Right lobe of liver (tissue), 4 donors: ENCODE data around the gene SH3GL3.

Source experiments
- POLR2A ChIP-seq: fragments of 450-650 bp; IDR thresholded peaks from one replicate; pipeline ENCODE4 v1.6.1; 2017; ENCODE audit warnings: antibody characterized with exemption, mild to moderate bottlenecking
- TF ChIP-seq, protein P1 (sequence below), 4 donors: fragments of 200-600 bp in 3 of 4; fragments of 450-650 bp in 1 of 4; IDR thresholded peaks; one replicate each; pipeline versions ENCODE4 v1.5.1 to v1.8.0; 2016 to 2022; ENCODE audit warnings: antibody characterized with exemption in 4 of 4, mild to moderate bottlenecking in 2 of 4
- donor health status: DM: no; HTN: no; CAD: no.
- donor health status: DM: no; HTN: no; CAD: no.
- donor health status: DM: no; HTN: yes; CAD: no.

DNA sequence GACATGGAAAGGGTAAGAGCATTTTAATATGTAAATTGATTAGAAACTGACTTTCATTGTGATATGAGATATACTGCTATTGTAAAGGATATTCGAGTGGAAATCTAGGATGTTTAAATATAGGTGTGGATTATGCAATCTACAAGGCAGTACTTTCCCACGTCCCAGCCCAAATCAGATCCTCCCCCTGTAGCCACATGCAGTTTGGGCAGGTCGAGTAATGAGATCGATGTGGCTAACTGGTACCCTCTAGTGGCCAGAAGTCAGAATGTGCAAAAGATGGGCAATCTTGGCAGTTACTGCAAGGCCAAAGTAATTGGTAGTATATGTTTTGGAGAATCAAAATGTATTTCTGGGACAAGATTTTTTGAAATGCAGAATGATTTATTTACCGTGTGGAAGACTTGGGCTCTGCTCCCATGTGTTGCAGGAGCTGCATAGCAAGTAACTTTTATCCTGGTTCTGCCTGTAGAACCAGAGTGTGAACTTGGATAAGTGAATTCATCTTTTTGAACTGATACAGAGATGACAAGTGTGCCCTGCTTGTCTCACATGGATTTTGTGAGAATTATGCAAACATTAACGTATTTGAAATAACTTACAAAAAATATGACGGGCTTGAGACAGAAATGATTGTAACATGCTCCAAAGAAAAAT is 112.3 kb downstream of the SH3GL3 start:
- TF ChIP-seq, protein P1, sequence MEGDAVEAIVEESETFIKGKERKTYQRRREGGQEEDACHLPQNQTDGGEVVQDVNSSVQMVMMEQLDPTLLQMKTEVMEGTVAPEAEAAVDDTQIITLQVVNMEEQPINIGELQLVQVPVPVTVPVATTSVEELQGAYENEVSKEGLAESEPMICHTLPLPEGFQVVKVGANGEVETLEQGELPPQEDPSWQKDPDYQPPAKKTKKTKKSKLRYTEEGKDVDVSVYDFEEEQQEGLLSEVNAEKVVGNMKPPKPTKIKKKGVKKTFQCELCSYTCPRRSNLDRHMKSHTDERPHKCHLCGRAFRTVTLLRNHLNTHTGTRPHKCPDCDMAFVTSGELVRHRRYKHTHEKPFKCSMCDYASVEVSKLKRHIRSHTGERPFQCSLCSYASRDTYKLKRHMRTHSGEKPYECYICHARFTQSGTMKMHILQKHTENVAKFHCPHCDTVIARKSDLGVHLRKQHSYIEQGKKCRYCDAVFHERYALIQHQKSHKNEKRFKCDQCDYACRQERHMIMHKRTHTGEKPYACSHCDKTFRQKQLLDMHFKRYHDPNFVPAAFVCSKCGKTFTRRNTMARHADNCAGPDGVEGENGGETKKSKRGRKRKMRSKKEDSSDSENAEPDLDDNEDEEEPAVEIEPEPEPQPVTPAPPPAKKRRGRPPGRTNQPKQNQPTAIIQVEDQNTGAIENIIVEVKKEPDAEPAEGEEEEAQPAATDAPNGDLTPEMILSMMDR (IDR thresholded peaks at IDR 0.05) = peak; percentile 76 to 81 (median 79)
- TF ChIP-seq POLR2A = no peak
